HepG2 (cell line): ENCODE measurements around the gene HDHD3. TPM values are rescaled to one million over a fixed set of nuclear protein-coding genes. Genes with fewer than 3 reads are reported as not detected.

Experiments
- EP300 ChIP-seq, 3 experiments: sonication (generic) in 1 of 3; formaldehyde crosslinking in 1 of 3; IDR thresholded peaks; 2 replicates each; pipeline versions ENCODE4 v1.5.1 to v1.6.1; 2011 to 2020; ENCODE audit warnings: low read depth in 2 of 3, low read length in 2 of 3, borderline replicate concordance in 1 of 3, improper control_type of control experiment in 1 of 3, mild to moderate bottlenecking in 1 of 3, missing genetic modification reagents in 1 of 3, moderate library complexity in 1 of 3
- FOXC1 ChIP-seq: sonication (generic); formaldehyde crosslinking; IDR thresholded peaks from 2 replicates; pipeline ENCODE4 v1.8.0; 2022; ENCODE audit warnings: mild to moderate bottlenecking, missing genetic modification reagents, borderline replicate concordance
- HMGXB3 ChIP-seq: sonication (generic); formaldehyde crosslinking; IDR thresholded peaks from 2 replicates; pipeline ENCODE4 v1.4.0; 2020; ENCODE audit warnings: missing genetic modification reagents, borderline replicate concordance
- HNF1A ChIP-seq, 2 experiments: sonication (generic) in 1 of 2; formaldehyde crosslinking in 1 of 2; IDR thresholded peaks; 2 replicates each; pipeline versions ENCODE4 v1.4.0 to v1.6.1; 2016 to 2020; ENCODE audit warnings: borderline replicate concordance in 1 of 2, low read depth in 1 of 2, mild to moderate bottlenecking in 1 of 2, missing genetic modification reagents in 1 of 2
- NFE2L1 ChIP-seq: sonication (generic); formaldehyde crosslinking; IDR thresholded peaks from 2 replicates; pipeline ENCODE4 v1.4.0; 2020; ENCODE audit warnings: missing genetic modification reagents, mild to moderate bottlenecking, borderline replicate concordance
- SPEN ChIP-seq: sonication (generic); formaldehyde crosslinking; IDR thresholded peaks from 2 replicates; pipeline ENCODE4 v1.5.1; 2020; ENCODE audit warnings: low read depth, mild to moderate bottlenecking, missing genetic modification reagents
- ZNF274 ChIP-seq: sonication (generic); formaldehyde crosslinking; IDR thresholded peaks from 2 replicates; pipeline ENCODE4 v1.5.1; 2020; ENCODE audit warnings: mild to moderate bottlenecking, missing genetic modification reagents
- ZNF335 ChIP-seq: sonication (generic); formaldehyde crosslinking; IDR thresholded peaks from 2 replicates; pipeline ENCODE4 v1.4.0; 2020; ENCODE audit warnings: missing genetic modification reagents
- ZNF576 ChIP-seq: sonication (generic); formaldehyde crosslinking; IDR thresholded peaks from 2 replicates; pipeline ENCODE4 v1.4.0; 2020; ENCODE audit warnings: mild to moderate bottlenecking, missing genetic modification reagents
- polyA plus RNA-seq, 8 experiments: library from polyadenylated mRNA; depleted of rRNA in 3 of 8; stranded (reverse) in 7 of 8; unstranded in 1 of 8; fragments of >200 nt; fragmentation: Illumina TruSeq in 4 of 8; extraction: Trizol in 4 of 8; gene quantifications; 2 replicates each; pipeline versions ENCODE4 v1.2.1 to v1.2.3, GENCODE V29; 2011 to 2016; ENCODE audit warnings: low read depth in 4 of 8, missing spikeins in 1 of 8, mixed read lengths in 1 of 8; ENCODE audit not compliant: insufficient read depth in 1 of 8
- total RNA-seq, 5 experiments: library from RNA; depleted of rRNA; stranded (reverse); fragments of >200 nt; fragmentation: Illumina TruSeq; extraction: Trizol; gene quantifications; 2 replicates each; pipeline ENCODE4 v1.2.3, GENCODE V29; 2016; ENCODE audit warnings: low read depth in 1 of 5
- TF ChIP-seq, protein P1 (sequence below): sonication (generic); formaldehyde crosslinking; conservative IDR thresholded peaks from 2 replicates; pipeline ENCODE4 v1.5.0; 2020; ENCODE audit warnings: missing genetic modification reagents
- TF ChIP-seq, protein P2 (sequence below): sonication (generic); formaldehyde crosslinking; IDR thresholded peaks from 2 replicates; pipeline ENCODE4 v1.4.0; 2020; ENCODE audit warnings: low read depth, mild to moderate bottlenecking, missing genetic modification reagents

HDHD3 gene
- total and polyA plus RNA-seq, 2 of the 13 experiments (the other 11 are each of a cell fraction or from before 2014, with no cell fraction given), result 23.1 to 38.5 TPM

DNA sequence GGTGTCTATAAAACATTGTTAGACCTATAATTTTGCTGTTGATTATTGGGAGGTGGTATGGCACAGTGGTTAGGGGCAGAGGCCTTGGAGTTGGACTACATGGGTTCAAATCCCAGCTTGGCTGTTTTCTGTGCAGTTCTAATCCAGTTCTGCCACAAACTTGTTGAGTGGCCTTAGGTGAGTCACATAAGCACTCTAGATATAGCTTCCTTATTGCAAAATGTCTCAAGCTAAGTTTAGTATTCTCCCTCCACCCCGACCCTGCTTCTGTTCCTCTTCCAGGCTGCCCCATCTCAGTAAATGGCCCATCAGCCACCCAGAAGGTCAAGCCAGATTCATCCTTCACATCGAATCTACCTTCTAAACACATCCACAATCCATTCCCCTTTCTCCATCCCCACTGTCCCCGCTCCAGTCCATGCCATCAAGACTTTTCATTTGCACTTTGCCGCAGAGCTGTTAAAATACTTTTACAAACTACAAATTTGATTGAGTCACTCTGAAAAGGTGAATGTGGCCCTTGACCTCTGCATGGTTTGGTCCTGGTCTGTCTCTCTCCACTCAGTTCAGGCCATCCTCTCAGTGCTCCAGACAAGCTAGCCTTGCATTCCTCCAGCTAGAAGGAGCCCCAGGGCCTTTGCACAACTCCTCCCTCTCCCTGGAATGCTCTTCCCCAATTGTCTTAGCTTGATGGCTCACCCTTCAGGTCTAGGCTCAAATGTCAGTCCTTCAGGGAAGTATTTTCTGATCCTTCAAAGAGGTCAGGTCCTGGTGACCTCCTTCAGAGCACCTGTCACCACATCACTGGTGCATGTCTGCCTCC is 10.0 kb upstream of the HDHD3 start (continued):
- TF ChIP-seq HMGXB3, result no peak
- TF ChIP-seq, protein P1, sequence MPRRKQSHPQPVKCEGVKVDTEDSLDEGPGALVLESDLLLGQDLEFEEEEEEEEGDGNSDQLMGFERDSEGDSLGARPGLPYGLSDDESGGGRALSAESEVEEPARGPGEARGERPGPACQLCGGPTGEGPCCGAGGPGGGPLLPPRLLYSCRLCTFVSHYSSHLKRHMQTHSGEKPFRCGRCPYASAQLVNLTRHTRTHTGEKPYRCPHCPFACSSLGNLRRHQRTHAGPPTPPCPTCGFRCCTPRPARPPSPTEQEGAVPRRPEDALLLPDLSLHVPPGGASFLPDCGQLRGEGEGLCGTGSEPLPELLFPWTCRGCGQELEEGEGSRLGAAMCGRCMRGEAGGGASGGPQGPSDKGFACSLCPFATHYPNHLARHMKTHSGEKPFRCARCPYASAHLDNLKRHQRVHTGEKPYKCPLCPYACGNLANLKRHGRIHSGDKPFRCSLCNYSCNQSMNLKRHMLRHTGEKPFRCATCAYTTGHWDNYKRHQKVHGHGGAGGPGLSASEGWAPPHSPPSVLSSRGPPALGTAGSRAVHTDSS (CRISPR knock-in tag), result no peak
- no peak for TF ChIP-seq EP300 (IDR thresholded peaks at IDR 0.05; ENCODE audit: low read depth in 2 of 2, low read length in 2 of 2)
- no peak for TF ChIP-seq EP300 (CRISPR knock-in tag; IDR thresholded peaks at IDR 0.05; ENCODE audit: borderline replicate concordance)
- TF ChIP-seq HNF1A (IDR thresholded peaks at IDR 0.05; ENCODE audit: low read depth), result no peak
- TF ChIP-seq HNF1A (CRISPR knock-in tag; IDR thresholded peaks at IDR 0.05; ENCODE audit: borderline replicate concordance), result no peak
- TF ChIP-seq NFE2L1, result no peak
- 0 out of 2 replicates have a peak, but pooled peaks have one; percentile 12 for TF ChIP-seq FOXC1 (CRISPR knock-in tag)
- no peak for TF ChIP-seq ZNF274 (CRISPR knock-in tag)
- 0 out of 2 replicates have a peak, but pooled peaks have one; percentile 65 for TF ChIP-seq ZNF576 (CRISPR knock-in tag)
- TF ChIP-seq, protein P2, sequence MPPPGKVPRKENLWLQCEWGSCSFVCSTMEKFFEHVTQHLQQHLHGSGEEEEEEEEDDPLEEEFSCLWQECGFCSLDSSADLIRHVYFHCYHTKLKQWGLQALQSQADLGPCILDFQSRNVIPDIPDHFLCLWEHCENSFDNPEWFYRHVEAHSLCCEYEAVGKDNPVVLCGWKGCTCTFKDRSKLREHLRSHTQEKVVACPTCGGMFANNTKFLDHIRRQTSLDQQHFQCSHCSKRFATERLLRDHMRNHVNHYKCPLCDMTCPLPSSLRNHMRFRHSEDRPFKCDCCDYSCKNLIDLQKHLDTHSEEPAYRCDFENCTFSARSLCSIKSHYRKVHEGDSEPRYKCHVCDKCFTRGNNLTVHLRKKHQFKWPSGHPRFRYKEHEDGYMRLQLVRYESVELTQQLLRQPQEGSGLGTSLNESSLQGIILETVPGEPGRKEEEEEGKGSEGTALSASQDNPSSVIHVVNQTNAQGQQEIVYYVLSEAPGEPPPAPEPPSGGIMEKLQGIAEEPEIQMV (CRISPR knock-in tag), result no peak
- no peak for TF ChIP-seq SPEN
- no peak for TF ChIP-seq ZNF335 (CRISPR knock-in tag)
